ENCODE results near the gene ZNF783. TPM values are rescaled to one million over a fixed set of nuclear protein-coding genes. Genes with fewer than 3 reads are reported as not detected.

Gene ZNF783
- total and polyA plus RNA-seq, 9 of the 15 experiments (the other 6 are each of a cell fraction or from before 2014, with no cell fraction given): 0.66 to 11.2 (median 5.4) TPM

GRCh38 chr7:149241696-149242095 is 20.3 kb upstream of the ZNF783 start (continued):
- TF ChIP-seq ZBTB40 (IDR thresholded peaks at IDR 0.05): no peak
- 0 out of 2 replicates have a peak, but pooled peaks have one; percentile 3 for TF ChIP-seq ZBTB40 (CRISPR knock-in tag; IDR thresholded peaks at IDR 0.05)
- no peak for TF ChIP-seq DNMT1 (IDR thresholded peaks at IDR 0.05)
